ENCODE data around the gene TP53INP2. TPM values are rescaled to one million over a fixed set of nuclear protein-coding genes. Genes with fewer than 3 reads are reported as not detected.
"Not testable (repeated sequence)": the region's sequence is repeated elsewhere in the genome, so short reads cannot be mapped to it uniquely, and the experiment has no call there.

Gene TP53INP2
- total RNA-seq, 1 experiment from 2014 or later, result 29.7 TPM

GRCh38 chr20:34663213-34663943 lies 40.8 kb upstream of the TP53INP2 start:
- no peaks in the 10 kb centered on the region for H3K9me3 Mint-ChIP-seq (ENCODE audit: unreplicated experiment)
- H3K36me3 Mint-ChIP-seq (ENCODE audit: insufficient read depth, unreplicated experiment), result no peaks in the 10 kb centered on the region
- intact Hi-C loops (cut with micrococcal nuclease; ENCODE audit: unreplicated experiment), result no loop called here
- no peak for TF ChIP-seq CTCF (IDR thresholded peaks at IDR 0.05; ENCODE audit: insufficient read depth in 1 of 2, low read depth in 1 of 2, low read length in 1 of 2, severe bottlenecking in 1 of 2, unreplicated experiment in 1 of 2)
- Histone ChIP-seq H3K4me3 (ENCODE audit: low read depth, low read length) (no peak overlapping the region), H3K27me3 (replicated peaks; ENCODE audit: control insufficient read depth, insufficient read depth, low read length) (no peaks in the 10 kb centered on the region), H3K36me3 (ENCODE audit: control insufficient read depth, insufficient read depth, low read length) (no peaks in the 10 kb centered on the region), H3K9me3 (no peaks in the 10 kb centered on the region), H3K4me1 (no peaks in the 10 kb centered on the region)
- no peak overlapping the region for H3K4me3 Mint-ChIP-seq (ENCODE audit: unreplicated experiment)
- POLR2A ChIA-PET, result interaction anchor here (0.8 to 1.3 kb wide), 2 partner anchors 13 to 14 kb away, joined by 3 to 4 read pairs; partner anchors contain the start of gene PIGU
- no peak for DNase-seq
- no peak overlapping the region for H3K27ac Mint-ChIP-seq (ENCODE audit: unreplicated experiment)
- no peaks in the 10 kb centered on the region for H3K4me1 Mint-ChIP-seq (ENCODE audit: low read depth, unreplicated experiment)
- no TSS peak for BruUV-seq (replicated peaks)
- no peaks in the 10 kb centered on the region for H3K27me3 Mint-ChIP-seq (ENCODE audit: insufficient read depth, unreplicated experiment)
- CTCF ChIA-PET, result interaction anchor here (0.6 to 1.1 kb wide), 3 partner anchors 14 to 615 kb away, joined by 3 to 4 read pairs (median 4); partner anchors contain the start of genes MMP24OS and PIGU

- BruUV-seq (replicated peaks); H3K4me1 Mint-ChIP-seq (ENCODE audit: low read depth, unreplicated experiment); H3K9me3 ChIP-seq; H3K4me3 ChIP-seq (ENCODE audit: low read depth, low read length); H3K27me3 ChIP-seq (replicated peaks; ENCODE audit: control insufficient read depth, insufficient read depth, low read length); H3K36me3 ChIP-seq (ENCODE audit: control insufficient read depth, insufficient read depth, low read length); H3K27ac Mint-ChIP-seq (ENCODE audit: unreplicated experiment); H3K4me3 Mint-ChIP-seq (ENCODE audit: unreplicated experiment); DNase-seq; H3K4me1 ChIP-seq; H3K9me3 Mint-ChIP-seq (ENCODE audit: unreplicated experiment); intact Hi-C loops (cut with micrococcal nuclease; ENCODE audit: unreplicated experiment); H3K36me3 Mint-ChIP-seq (ENCODE audit: insufficient read depth, unreplicated experiment); H3K27me3 Mint-ChIP-seq (ENCODE audit: insufficient read depth, unreplicated experiment); CTCF ChIA-PET: not testable (repeated sequence)
- POLR2A ChIA-PET, result interaction anchor here (1.3 kb wide), 1 partner anchor 12 kb away, joined by 4 read pairs; the partner anchor contains the start of gene PIGU
Observed at GRCh38 chr20:34664751-34665150, 39.4 kb upstream of the TP53INP2 start.

- no peak for DNase-seq
- no peaks in the 10 kb centered on the region for H3K9me3 Mint-ChIP-seq (ENCODE audit: unreplicated experiment)
- no peaks in the 10 kb centered on the region for H3K27me3 ChIP-seq (replicated peaks; ENCODE audit: control insufficient read depth, insufficient read depth, low read length)
- intact Hi-C loops (cut with micrococcal nuclease; ENCODE audit: unreplicated experiment), result no loop called here
- ChIA-PET POLR2A (no interaction called here), CTCF (no interaction called here)
- H3K27me3 Mint-ChIP-seq (ENCODE audit: insufficient read depth, unreplicated experiment), result no peaks in the 10 kb centered on the region
- H3K9me3 ChIP-seq, result peaks cover 4% of the 10 kb centered on the region; the same call in 1 of the 2 replicates
- H3K36me3 ChIP-seq (ENCODE audit: control insufficient read depth, insufficient read depth, low read length), result peaks cover 1% of the 10 kb centered on the region; the same call in 1 of the 2 replicates
- H3K4me3 ChIP-seq (ENCODE audit: low read depth, low read length), result no peak overlapping the region
- TF ChIP-seq CTCF (IDR thresholded peaks at IDR 0.05; ENCODE audit: insufficient read depth in 1 of 2, low read depth in 1 of 2, low read length in 1 of 2, severe bottlenecking in 1 of 2, unreplicated experiment in 1 of 2), result no peak
- no peak overlapping the region for H3K4me3 Mint-ChIP-seq (ENCODE audit: unreplicated experiment)
- H3K27ac Mint-ChIP-seq (ENCODE audit: unreplicated experiment), result no peak overlapping the region
- no peaks in the 10 kb centered on the region for H3K36me3 Mint-ChIP-seq (ENCODE audit: insufficient read depth, unreplicated experiment)
- BruUV-seq (replicated peaks), result no TSS peak
- H3K4me1 Mint-ChIP-seq (ENCODE audit: low read depth, unreplicated experiment), result no peaks in the 10 kb centered on the region
- H3K4me1 ChIP-seq, result no peaks in the 10 kb centered on the region
Observed at GRCh38 chr20:34669094-34669493, 35.0 kb upstream of the TP53INP2 start.

Data from Caco-2 (cell line).